ENCODE data around the gene KIF26B.

KIF26B gene

DNA sequence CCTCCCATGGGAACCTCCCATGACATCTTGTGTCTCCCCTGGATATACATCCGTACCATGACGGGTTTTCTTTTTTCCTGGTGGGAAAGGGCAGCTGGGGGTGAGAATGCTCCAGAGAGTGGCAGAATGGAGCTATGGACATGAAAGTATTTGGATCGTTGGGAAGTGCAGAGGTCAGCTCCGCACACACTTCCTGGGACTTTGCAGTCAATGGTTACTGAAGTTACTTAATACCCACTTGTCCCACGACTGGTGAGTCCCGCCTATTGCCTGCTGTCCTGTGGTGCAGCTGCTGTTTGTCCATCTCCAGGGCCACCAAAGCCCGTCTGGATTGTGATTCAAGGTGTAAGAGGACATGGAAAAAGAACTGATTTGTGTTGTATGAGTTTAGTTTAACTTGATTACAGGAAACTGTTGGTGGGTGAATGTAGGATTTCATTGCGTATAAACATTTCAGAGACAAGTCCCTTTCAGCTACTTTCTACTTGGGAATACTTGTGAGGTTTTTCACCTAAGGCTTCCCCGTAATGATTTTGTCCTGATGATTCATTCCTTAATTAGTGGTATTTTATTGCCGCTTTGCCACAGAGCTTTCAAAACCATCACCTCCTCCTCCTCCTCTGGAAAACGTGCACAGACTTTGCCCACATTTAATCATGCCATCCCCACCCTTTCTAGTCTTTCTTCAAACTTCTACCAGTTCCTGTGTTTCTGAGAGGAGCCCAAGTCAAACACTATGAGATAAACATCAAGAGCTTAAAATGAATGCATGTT is 308.8 kb downstream of the KIF26B start:
- DNase-seq (ENCODE audit: low read depth, low spot score), result no peak

DNA sequence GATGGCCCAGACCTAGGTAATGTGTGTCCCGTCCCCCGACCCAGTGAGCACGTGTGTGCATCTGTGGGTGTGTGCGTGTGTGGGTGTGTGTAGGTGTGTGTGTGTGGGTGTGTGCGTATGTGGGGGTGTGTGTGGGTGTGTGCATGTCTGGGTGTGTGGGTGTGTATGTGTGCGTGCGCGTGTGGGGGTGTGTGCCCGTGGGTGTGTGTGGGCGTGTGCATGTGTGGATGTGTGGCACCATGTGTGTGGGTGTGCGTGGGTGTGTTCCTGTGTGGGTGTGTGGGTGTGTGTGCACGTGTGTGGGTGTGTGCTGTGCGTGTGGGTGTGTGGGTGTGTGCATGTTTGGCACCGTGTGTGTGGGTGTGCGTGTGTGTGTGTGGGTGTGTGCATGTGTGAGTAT is 309.5 kb downstream of the KIF26B start:
- no peak for DNase-seq (ENCODE audit: low read depth, low spot score)

DNA sequence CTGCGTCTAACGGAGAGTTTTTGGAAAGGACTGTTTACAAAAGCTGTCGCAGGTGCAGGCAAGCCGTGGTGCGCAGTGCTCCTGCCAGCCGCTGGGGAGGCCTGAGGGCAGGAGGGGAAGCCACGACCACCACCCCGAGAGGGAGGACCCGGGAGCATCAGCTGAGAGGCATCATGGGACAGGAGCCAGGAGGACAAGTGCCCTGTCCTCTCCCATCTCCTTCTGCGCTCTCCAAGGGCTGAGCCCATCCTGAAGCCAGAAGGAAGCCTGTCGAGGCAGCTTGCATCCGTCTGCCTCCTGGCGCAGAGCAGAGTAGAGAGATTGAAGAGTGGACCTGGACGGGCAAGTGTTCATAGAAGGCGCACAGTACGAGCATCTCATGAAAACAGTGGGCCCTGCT is 310.9 kb downstream of the KIF26B start:
- DNase-seq (ENCODE audit: low read depth, low spot score), result no peak

DNA sequence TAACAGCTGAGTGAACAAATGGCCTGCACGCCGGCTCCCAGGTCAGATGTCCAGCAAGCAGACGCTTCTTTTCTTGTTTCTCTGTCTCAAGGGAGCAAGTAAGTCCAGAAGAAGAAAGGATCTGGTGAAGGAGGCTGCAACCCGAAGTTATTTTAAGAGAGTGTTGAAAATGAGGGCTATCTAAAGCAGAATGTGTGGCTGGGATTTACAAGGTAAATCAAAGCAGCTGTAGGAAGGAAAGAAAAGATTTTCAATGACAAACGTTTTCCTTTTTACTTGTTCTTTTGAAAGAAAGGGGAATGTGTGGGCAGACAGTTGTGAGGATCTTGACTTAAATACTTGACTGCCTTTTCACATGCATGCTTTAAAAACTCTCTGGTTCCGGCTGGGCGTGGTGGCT is 311.5 kb downstream of the KIF26B start:
- DNase-seq (ENCODE audit: low read depth, low spot score), result no peak

DNA sequence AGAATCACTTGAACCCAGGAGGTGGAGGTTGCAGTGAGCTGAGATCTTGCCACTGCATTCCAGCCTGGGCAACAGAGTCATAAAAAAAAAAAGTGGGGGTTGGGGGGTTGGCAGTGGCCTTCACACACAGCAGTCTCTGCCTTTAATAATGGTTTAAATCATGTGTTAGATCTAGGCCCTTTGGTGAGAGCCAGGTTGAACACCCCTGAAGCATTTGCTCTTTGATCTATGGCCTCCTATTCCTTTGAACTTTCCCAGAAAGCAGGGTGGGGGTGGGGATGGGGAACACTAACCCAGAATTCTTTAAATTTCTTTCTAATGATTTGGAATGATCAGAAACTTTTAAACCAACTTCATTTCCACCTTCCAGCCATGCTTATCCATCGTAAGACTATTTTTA is 313.0 kb downstream of the KIF26B start:
- no peak for DNase-seq (ENCODE audit: low read depth, low spot score)

DNA sequence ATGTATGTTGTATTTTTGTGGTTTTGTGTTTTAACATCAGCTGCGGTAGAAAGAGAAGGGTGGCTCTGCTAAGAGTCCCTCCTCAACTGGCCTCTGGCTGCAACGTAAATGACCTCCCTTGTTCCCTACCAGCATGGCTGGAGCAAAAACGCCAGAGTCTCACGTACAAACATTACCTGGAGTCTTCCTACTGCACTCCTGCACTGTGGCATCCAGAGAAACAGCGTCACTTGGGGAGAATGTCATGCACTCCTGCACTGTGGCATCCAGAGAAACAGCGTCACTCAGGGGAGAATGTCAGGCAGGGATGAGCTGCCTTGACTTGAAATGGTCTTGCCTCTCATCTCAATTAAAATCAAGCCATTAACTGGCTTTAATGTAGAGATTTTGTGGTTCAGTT is 314.2 kb downstream of the KIF26B start:
- no peak for DNase-seq (ENCODE audit: low read depth, low spot score)

DNA sequence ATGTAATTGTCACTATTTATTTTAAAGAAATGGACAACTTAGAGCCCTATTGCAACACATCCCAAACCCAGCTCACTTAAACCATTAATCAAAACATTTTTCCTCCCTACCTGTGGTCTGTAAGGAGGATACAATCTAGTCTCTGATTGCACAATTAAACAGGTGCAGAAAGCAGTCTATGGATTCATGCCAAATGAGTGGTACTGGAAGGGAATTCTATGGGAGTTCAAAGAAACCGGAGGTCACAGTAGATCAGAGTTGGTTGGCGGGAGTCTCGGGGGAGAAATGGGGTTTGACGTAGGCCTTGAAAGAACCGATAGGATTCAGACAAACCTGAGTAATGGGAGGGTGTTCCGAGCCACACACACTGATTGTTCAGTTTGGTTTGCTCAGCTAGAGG is 314.9 kb downstream of the KIF26B start:
- DNase-seq (ENCODE audit: low read depth, low spot score), result no peak

DNA sequence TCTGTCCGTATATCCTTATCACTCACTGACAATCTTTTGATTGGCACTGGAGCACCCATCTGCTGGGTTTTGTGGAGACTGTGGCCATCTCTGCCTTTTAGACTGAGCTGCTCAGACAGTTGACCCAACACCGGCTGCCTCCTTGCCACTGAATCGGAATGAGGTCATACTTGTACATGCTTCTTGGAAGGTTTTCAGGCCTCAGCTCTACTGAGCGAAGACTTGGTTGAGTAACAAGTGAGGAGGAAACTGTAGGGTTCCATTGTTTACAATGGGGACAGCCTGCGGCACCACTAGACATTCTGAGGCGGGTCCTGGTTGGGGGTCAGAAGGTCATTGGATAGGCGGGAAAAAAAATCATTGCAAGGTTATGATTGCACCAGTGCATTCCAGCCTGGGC is 320.3 kb downstream of the KIF26B start:
- DNase-seq (ENCODE audit: low read depth, low spot score), result no peak

DNA sequence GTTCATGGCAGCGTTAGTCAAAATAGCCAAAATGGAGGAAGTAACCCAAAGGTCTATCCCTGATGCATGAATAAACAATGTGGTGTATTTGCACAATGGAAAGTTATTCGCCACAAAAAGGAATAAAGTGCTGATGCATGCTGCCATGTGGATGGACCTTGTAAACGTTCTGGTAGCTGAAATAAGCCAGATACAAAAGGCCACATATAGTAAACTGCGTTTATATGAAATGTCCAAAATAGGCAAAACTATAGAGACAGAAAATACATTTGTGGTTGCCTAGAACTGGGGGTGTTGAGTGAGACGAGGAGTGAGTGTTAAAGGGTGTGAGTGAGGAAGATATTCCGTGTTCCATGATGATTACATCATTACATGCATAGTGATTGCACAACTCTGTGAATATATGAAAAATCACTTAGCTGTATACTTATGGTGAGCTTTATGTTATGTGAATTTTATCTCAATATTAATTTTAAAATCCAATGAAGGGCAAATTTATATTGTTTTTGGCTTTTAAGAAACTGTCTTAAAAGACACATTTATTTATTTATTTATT is 321.3 kb downstream of the KIF26B start:
- DNase-seq (ENCODE audit: low read depth, low spot score), result no peak

DNA sequence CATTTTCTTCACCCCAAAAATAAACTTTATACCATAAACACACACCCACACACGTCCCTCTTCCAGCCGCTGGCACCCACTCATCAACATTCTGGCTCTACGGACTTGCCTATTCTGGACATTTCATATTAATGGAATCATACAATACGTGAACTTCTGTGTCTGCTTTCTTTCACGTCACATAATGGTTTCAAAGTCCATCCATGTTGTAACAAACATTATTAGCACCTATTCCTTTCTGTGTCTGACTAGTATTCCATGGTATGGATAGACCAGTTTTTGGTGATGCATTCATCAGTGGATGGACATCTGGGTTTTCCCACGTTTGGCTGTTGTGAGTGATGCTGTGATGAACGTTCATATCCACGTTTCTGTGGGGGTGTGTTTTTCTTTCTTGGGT is 323.2 kb downstream of the KIF26B start:
- no peak for DNase-seq (ENCODE audit: low read depth, low spot score)

DNA sequence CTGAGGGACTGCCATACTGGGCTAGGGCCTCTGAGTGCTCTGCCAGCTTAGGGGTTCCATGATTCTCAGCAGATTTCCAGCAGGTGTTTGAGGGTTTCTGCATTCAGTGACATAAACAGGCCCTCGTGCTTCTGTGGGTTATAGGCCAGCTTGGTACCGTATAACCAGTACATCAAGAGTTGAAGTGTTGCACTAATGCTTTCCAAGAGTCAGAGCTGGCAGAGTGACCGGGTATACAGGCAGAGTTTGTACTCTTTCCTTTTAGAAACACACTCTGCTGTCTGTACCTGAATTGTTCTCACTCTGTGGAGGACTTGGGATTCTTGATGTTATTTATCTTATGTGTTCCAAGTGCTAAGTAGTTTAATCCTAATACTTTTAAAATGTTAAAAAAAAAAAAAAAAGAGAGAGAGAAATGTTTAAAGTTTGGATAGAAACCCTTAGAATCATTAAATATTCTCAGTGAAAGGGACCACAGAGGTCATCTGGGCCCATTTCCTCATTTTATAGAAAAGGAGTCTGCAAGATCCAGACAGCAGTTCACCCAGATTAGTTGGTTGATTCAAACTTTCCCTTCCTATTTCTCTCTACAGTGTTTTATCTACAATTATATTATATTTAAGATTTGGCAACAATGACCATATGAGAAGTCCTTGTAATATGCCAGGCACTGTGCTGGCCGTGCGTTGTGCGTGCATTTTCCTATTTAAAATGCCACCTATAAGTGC is 325.8 kb downstream of the KIF26B start:
- no peak for DNase-seq (ENCODE audit: low read depth, low spot score)

DNA sequence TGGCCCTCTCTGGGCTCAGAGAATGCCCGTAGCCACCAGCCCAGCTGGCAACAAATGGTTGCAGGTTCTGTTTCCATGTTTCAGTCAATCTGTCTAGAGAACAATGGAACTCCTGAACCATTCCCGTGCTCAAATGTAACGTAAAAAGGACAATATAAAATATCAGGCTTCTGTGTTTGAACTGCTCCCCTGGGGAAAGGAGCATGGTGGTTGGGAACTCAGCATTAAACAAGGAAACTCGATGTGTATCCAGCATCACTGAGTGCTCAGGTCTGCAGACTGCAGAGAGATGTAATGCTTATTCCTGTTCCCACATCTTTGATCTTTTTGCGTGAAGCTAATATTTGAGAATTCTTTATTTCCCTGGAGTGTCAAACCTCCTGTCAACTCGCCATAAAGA is 326.5 kb downstream of the KIF26B start:
- no peak for DNase-seq (ENCODE audit: low read depth, low spot score)

DNA sequence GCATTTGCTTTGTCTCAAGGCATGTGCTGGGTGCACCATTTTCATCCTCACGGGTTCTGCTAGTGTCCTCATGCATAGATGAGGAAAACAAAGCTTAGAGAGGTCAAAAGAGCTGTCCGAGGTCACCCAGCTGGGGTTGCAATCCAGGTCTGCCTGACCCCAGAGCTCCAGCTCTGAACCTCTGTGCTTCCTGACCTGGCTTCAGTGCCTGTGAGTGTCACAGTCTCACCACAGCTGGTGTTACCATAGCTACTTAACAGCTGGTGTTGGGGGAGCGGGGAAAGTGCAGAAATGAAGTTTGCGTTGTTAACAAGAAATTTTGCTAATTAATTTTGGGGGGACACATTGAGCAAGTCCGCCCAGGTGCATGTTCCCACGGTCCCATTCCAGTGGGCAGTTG is 328.5 kb downstream of the KIF26B start:
- no peak for DNase-seq (ENCODE audit: low read depth, low spot score)

DNA sequence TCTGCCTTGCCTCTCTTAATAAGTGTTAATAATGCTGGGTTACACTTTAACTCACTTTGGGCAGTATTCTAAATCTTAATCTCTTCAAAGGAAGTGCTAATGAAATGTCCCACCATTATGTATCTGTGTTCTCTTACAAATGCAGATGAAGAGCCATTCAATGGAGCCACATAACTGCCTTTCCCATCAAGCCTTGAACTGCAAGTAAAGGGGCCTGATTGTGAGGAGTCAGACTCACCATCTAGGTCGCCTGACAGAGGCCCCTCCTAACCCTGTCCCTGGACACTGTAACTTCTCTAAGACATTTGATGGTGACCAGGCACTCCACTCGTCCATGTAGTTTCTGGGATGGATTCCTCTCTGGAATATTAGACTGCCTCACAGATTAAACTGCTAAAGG is 329.4 kb downstream of the KIF26B start:
- DNase-seq (ENCODE audit: low read depth, low spot score), result no peak

DNA sequence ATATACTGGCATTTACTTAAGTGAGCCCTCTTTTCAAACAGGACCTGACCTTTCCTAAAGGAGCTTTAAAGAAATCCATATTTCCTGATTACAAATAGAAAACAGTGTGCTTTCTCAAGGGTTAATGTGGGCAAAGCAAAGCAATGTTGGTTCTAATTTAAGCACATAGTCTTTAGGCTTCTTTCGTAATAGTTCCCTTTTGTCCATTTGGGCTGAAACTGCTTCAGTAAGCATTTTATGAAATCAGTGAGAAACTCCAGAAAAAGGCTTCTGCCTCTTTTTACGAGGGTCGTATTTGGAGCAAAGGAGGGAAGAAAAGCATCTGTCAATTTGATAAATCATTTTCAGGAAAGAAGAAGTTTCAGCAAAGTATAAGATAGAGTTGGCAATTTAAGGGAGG is 331.2 kb downstream of the KIF26B start:
- no peak for DNase-seq (ENCODE audit: low read depth, low spot score)

DNA sequence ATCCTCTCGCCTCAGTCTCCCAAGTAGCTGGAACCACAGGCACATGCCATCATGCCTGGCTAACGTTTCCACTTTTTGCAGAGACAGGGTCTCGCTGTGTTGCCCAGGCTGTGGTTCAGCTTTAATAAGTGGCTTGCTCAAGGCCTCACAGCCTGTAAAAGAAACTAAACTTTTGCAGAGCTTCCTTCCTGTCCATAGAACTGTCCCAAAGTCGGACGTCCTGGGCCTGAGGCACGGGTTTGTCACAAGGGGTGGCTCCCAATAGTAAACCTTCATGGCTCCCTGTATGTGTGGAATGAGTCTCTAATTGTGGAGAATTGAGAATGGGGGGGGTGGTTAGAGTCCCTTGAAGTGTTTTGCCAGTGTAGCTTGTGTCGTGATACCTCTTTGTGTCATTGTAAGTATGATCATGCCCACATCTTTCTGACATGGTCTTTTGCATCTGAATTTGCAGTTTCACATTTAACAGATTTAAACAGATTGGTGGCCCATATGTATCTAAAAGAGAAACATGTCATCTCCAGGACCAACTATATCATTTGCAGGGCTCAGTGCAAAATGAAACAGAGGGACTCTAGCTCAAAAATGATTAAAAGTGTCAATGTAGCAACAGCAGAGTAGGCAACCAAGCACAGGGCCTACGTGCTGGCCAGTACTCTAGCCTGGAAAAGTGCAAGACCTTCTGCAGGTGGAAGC is 332.1 kb downstream of the KIF26B start:
- DNase-seq (ENCODE audit: low read depth, low spot score), result no peak

DNA sequence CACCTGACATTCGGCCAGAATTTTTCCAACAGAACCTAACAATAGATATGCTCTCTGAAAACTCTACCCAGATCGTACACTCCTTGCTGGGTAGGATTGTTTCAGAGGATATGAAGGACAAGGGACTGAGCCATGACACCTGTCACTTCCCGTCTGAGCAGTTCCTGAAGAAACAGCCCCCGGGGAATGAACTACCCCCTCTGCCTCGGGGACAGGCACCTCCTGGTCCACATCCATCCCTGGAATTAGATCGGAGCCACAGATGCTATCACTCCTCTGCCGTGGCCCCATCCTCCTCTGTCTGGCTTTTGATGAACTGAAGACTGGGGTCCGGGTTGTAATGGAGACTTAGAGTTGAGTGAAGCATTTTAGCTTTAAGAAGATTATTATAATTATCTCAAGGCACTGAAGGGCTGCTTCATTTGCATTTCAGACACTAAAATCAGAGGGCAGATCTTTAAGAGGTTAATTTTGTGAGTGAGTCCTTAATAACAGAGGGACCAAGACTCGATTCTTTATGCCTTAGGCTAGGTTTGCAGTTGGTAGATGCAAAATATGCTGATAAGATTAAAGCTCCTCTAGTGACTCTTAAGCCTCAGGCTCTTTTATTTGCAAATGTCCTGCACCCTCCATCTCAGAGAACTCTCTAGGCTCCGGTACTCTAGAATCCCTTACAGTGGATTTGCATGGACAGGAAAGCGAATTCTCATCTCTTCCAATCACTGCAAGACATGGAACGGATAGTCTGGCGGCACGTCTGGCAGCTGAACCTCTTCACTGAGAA is 333.8 kb downstream of the KIF26B start:
- DNase-seq (ENCODE audit: low read depth, low spot score), result no peak

DNA sequence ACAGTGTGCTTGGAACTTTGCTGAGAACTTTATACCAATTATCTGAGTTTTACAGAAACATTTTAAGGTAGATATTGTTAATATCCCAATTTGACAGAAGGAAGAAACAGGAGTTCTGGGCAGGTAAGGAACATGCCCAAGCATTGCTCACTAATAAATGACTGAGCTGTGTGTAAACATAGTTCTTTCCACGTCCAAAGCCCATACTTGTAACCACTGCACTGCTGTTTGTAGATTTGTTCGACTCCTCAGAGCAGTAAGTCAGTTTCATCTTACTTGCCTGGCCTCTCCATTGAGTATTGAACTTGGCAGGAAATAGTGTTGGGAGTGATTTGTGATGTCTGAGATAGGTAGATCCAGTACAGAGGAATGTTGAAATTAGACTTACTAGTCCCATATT is 335.1 kb downstream of the KIF26B start:
- no peak for DNase-seq (ENCODE audit: low read depth, low spot score)

DNA sequence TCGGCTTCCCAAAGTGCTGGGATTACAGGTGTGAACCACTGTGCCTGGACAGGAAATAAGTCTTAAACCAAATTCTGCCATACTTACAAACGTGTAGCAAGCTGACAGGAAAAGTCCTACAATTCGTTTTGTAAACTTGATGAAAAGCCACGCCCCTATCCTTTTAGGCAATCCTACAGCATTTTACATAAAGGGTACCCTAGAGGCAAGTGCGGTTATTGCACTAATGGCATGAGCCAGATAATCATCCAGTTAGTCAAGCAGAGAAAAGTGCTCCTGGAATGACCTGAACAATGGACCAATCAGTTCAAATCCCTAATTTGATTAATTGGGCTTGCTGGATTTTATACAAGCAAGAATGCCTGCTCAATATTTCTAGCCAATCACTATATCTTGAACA is 338.2 kb downstream of the KIF26B start:
- no peak for DNase-seq (ENCODE audit: low read depth, low spot score)

DNA sequence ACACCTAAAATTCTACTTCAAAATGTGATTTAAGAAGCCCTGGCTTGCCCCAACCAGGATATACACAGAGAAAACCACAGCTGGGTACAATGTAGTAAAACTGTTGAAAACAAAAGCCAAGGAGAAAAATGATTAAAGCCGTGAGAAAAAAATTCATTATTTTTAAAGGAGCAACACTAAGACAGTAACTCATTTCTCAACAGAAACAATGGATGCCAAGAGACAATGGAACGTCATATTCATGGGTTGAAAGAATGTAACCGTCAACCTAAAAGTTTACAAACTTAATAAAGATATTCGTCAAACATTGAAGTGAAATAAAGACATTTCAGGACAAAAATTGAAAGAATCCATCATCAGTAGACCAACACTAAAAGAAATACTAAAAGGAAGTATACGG is 340.9 kb downstream of the KIF26B start:
- no peak for DNase-seq (ENCODE audit: low read depth, low spot score)

DNA sequence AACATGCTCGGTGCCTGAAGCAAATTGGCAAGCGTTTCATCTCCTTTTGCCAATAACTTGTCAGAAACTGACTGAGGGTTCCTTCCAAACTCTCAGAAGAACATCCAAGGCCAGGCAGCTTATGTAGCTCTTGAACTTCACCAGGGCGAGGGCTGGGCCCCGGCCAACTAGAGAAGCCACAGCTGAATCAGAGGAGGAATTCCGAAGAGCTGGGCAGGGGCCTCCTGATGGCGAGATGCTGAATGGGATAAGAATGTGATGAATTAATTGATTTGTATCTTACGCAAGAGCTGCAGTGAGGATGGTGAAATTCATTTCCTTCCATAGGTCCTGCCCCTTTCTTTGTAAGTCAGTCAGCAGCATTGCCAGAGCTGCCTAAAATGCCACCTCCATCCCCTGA is 345.8 kb downstream of the KIF26B start:
- DNase-seq (ENCODE audit: low read depth, low spot score), result no peak

DNA sequence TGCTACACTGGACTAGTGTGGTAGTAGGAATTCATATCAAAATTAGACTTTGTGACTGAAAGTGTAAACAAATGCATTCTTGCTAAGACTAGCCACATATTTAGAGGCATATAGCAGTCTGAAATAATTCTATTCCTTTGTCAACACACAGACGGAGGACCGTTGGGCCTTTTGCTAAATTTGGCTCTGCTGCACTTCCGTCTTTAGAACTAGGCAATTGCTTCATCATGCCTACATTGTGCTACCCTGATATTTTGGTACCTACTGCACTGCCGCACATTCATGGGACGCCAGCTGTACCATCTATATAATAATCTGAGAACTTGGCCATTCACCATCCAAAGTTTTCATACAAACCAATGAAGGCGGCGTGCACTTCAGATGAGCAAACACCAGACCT is 346.8 kb downstream of the KIF26B start:
- DNase-seq (ENCODE audit: low read depth, low spot score), result no peak
